HL-60 (cell line): ENCODE data around the gene PROB1.

ENCODE experiments used
- DNase-seq, 2 experiments: peaks; one replicate each; pipeline ENCODE4 v3.0.0-alpha.2; 2010 to 2020; ENCODE audit warnings: low read depth in 1 of 2, low spot score in 1 of 2
- H3K27ac ChIP-seq: fragments of 250-450 bp; sonication (Bioruptor Pico); replicated peaks from 2 replicates; pipeline ENCODE4 v1.5.1; 2020; ENCODE audit warnings: mild to moderate bottlenecking, moderate library complexity
- H3K27me3 ChIP-seq: fragments of 250-450 bp; sonication (Bioruptor Pico); 2 replicates; pipeline ENCODE4 v1.5.1; 2021; ENCODE audit warnings: mild to moderate bottlenecking, moderate library complexity; ENCODE audit not compliant: insufficient read depth, poor library complexity, severe bottlenecking
- H3K4me3 ChIP-seq: replicated peaks from 2 replicates; pipeline ENCODE4 v1.5.1; 2011; ENCODE audit warnings: mild to moderate bottlenecking, control low read depth, low read length; ENCODE audit not compliant: insufficient read depth
- CTCF ChIP-seq: IDR thresholded peaks from one replicate; pipeline ENCODE4 v1.5.1; 2011; ENCODE audit warnings: low read length, control low read depth, inconsistent platforms; ENCODE audit not compliant: insufficient read depth
- GABPA ChIP-seq: IDR thresholded peaks from 2 replicates; pipeline ENCODE4 v1.6.1; 2012; ENCODE audit warnings: low read depth
- POLR2AphosphoS5 ChIP-seq: IDR thresholded peaks from 2 replicates; pipeline ENCODE4 v1.6.1; 2012; ENCODE audit warnings: low read depth
- SPI1 ChIP-seq: IDR thresholded peaks from 2 replicates; pipeline ENCODE4 v1.6.1; 2012; ENCODE audit warnings: low read depth, mild to moderate bottlenecking, borderline replicate concordance
- TF ChIP-seq, protein P1 (sequence below): IDR thresholded peaks from 2 replicates; pipeline ENCODE4 v1.6.1; 2012; ENCODE audit warnings: low read depth; ENCODE audit not compliant: insufficient replicate concordance

The PROB1 gene

DNA sequence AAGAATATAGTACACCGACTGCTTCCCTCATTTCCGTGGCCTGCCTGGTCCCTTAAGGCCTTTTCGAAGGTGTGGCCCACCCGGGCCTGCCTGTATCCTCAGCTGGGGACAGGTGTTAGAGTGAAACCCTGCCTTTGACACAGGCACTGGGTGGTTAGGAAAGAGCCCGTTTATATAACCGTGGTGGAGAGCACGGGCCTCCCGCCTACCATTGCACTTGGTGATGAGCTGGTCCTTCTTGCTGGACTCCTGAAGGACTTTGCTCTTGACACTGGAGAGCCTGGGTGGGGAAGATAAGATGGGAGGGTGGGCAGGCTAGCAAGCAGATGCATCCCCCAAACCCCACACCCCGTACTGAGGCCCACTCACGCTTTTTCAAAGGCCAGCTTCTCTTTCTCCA lies 6.6 kb upstream of the PROB1 start:
- Histone ChIP-seq H3K27me3 (no peaks in the 10 kb centered on the region), H3K27ac (no peak overlapping the region), H3K4me3 (no peak overlapping the region)
- no peak for DNase-seq
- no peak for TF ChIP-seq SPI1
- TF ChIP-seq POLR2AphosphoS5: no peak
- no peak for TF ChIP-seq GABPA
- no peak for TF ChIP-seq CTCF
- TF ChIP-seq, protein P1, sequence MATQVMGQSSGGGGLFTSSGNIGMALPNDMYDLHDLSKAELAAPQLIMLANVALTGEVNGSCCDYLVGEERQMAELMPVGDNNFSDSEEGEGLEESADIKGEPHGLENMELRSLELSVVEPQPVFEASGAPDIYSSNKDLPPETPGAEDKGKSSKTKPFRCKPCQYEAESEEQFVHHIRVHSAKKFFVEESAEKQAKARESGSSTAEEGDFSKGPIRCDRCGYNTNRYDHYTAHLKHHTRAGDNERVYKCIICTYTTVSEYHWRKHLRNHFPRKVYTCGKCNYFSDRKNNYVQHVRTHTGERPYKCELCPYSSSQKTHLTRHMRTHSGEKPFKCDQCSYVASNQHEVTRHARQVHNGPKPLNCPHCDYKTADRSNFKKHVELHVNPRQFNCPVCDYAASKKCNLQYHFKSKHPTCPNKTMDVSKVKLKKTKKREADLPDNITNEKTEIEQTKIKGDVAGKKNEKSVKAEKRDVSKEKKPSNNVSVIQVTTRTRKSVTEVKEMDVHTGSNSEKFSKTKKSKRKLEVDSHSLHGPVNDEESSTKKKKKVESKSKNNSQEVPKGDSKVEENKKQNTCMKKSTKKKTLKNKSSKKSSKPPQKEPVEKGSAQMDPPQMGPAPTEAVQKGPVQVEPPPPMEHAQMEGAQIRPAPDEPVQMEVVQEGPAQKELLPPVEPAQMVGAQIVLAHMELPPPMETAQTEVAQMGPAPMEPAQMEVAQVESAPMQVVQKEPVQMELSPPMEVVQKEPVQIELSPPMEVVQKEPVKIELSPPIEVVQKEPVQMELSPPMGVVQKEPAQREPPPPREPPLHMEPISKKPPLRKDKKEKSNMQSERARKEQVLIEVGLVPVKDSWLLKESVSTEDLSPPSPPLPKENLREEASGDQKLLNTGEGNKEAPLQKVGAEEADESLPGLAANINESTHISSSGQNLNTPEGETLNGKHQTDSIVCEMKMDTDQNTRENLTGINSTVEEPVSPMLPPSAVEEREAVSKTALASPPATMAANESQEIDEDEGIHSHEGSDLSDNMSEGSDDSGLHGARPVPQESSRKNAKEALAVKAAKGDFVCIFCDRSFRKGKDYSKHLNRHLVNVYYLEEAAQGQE: no peak

- no peak overlapping the region for H3K4me3 ChIP-seq
- TF ChIP-seq CTCF (no peak), GABPA (no peak), SPI1 (no peak), POLR2AphosphoS5 (no peak)
- TF ChIP-seq, protein P1: no peak
- DNase-seq: no peak
Measured at GRCh38 chr5:139399501-139400121, 4.7 kb upstream of the PROB1 start.

DNA sequence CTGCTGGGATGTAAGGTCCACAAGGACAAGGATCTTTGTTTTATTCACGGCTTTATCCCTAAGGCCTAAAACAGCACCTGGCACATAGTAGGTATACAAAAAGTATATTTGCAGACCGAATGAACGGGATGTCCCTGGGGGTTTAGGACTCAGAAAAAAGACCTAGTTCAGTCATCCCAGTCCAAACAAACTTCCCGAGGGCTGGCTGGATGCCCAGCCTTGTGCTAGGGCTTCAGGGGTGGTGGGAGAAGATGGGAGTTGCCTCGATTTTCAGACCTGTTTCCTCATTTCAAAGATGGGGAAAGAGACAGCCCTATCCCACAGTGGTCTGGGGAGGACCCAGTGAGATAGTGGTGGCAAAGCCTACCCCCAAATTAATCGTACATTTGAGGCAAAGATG lies 3.0 kb upstream of the PROB1 start:
- no peak for TF ChIP-seq SPI1
- TF ChIP-seq CTCF: no peak
- TF ChIP-seq GABPA: no peak
- no peak for TF ChIP-seq POLR2AphosphoS5
- TF ChIP-seq, protein P1: no peak
- H3K27me3 ChIP-seq: no peaks in the 10 kb centered on the region
- no peak overlapping the region for H3K4me3 ChIP-seq
- DNase-seq: no peak
- H3K27ac ChIP-seq: no peak overlapping the region

More at GRCh38 chr5:139399501-139400121, 4.7 kb upstream of the PROB1 start:
- Histone ChIP-seq H3K27ac (no peak overlapping the region), H3K27me3 (no peaks in the 10 kb centered on the region)
